ENCODE measurements around the gene CLCNKB. TPM values are rescaled to one million over a fixed set of nuclear protein-coding genes. Genes with fewer than 3 reads are reported as not detected.

CLCNKB gene
- 1 to 10 TPM; 3.7 to 4.2 TPM for total RNA-seq
- polyA plus RNA-seq (ENCODE audit: insufficient read depth, low read depth, low replicate concordance), result 2.3 TPM
- long read RNA-seq, donor 1, result 0 reads
- long read RNA-seq, donor 2, result 0 reads

DNA sequence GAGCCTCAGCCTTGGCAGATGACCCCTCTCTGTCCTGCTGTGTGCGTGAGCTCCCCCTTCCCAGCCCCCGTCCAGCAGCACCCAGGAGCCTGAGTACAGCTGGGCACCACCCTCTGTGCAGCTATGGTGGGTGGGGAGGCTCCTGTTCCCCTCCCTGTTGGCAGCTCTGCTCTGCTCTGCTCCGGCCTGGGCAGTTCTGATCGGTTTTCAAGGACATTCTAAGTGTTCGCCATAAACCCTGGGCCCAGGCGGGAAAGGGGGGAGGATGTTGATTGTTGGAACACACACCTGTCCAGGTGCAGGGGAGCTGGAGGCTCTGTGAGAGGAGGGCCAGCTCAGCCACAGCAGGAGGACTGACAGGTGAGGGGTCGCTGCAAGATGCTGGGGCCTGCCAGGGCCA is at the start of gene CLCNKB:
Gene CLCNKB (plus strand): TSS at position 262 of the 400 bp plus-strand sequence. CDS start 711 bp downstream, outside the sequence.
- no peak for TF ChIP-seq POLR2A (IDR thresholded peaks at IDR 0.05)
- TF ChIP-seq, protein P1, sequence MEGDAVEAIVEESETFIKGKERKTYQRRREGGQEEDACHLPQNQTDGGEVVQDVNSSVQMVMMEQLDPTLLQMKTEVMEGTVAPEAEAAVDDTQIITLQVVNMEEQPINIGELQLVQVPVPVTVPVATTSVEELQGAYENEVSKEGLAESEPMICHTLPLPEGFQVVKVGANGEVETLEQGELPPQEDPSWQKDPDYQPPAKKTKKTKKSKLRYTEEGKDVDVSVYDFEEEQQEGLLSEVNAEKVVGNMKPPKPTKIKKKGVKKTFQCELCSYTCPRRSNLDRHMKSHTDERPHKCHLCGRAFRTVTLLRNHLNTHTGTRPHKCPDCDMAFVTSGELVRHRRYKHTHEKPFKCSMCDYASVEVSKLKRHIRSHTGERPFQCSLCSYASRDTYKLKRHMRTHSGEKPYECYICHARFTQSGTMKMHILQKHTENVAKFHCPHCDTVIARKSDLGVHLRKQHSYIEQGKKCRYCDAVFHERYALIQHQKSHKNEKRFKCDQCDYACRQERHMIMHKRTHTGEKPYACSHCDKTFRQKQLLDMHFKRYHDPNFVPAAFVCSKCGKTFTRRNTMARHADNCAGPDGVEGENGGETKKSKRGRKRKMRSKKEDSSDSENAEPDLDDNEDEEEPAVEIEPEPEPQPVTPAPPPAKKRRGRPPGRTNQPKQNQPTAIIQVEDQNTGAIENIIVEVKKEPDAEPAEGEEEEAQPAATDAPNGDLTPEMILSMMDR (IDR thresholded peaks at IDR 0.05), result no peak
- intact Hi-C loops (cut with DNase I; ENCODE audit: low total_unique reads), result no loop called here
- 25 to 39% methylated on average over 5 to 7 of the region's 7 CpGs for WGBS, 2 donors
- no peaks in the 10 kb centered on the region for H3K36me3 ChIP-seq (ENCODE audit: low read depth, missing control alignments)
- peaks cover 8% of the 10 kb centered on the region for H3K4me1 ChIP-seq
- H3K27me3 ChIP-seq, result no peaks in the 10 kb centered on the region
- no peaks in the 10 kb centered on the region for H3K9me3 ChIP-seq
- DNase-seq, result peak; percentile 75
- H3K27ac ChIP-seq, result no peak within 1 kb of the TSS
- H3K4me3 ChIP-seq, result no peak within 1 kb of the TSS

DNA sequence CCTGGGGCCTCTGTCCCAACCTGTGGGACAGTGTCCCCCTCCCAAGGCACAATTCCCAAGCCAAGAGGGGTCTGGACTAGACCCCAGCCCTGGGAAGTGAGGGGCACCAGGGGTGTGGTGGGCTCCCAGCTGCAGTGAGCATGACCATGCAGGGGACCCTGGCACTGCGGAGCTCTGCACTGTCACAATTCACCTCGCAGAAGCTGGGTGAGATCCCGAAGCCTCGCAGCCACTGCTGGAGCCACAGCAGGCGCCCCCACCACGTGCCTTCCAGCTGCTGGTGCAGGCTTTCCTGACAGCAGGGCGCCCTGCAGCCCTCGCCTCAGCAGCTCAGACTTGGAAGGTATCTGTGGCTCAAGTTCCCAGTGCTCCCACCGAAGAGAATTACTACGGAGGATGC is 49.5 kb upstream of the CLCNKB start:
- Histone ChIP-seq H3K27ac (no peak overlapping the region), H3K27me3 (no peaks in the 10 kb centered on the region), H3K4me3 (no peak overlapping the region), H3K4me1 (no peaks in the 10 kb centered on the region), H3K36me3 (ENCODE audit: low read depth, missing control alignments) (no peaks in the 10 kb centered on the region), H3K9me3 (no peaks in the 10 kb centered on the region)
- intact Hi-C loops (cut with DNase I; ENCODE audit: low total_unique reads), result no loop called here
- TF ChIP-seq, protein P1 (IDR thresholded peaks at IDR 0.05), result no peak
- no peak for TF ChIP-seq POLR2A (IDR thresholded peaks at IDR 0.05)
- 91 to 92% methylated on average over 10 of the region's 10 CpGs for WGBS, 2 donors
- no peak for DNase-seq

DNA sequence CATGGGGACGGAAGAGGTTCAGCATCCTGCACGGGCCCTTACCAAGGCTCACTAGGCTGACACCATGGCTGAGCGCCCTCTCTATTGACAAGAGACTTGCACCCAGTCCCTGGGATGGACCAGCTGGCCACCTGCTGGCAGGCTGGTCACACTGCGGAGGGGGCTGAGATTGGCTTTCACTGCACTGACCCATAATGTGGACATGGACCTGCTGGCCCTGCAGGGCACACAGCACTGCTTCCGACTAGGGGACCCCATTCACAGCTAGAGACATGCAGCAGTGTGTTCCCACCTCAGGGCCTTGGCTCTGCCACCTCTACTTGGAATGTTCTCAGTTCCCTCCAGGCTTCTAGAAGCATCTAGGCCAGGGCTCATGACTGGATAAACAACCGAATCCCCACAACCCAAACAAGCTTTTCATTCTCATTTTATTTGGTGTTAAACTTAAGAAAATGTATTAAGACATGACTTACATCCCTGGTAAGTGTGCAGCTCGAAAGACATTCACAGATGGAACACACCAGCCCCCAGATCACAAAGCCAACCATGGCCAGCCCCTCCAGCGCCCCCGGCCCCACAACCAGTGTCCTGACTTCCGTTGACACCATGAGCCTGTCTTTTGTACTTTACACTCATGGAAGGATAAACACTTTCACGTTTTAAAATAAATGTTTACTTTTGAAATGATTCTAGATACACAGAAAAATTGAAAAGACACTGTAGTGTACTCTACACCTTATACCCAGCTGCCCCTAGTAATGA is 48.8 kb upstream of the CLCNKB start:
- no peaks in the 10 kb centered on the region for H3K27me3 ChIP-seq
- no peak overlapping the region for H3K27ac ChIP-seq
- peak; percentile 76 for DNase-seq
- intact Hi-C loops (cut with DNase I; ENCODE audit: low total_unique reads), result no loop called here
- 73 to 88% methylated on average over 10 to 11 of the region's 11 CpGs for WGBS, 2 donors
- no peaks in the 10 kb centered on the region for H3K9me3 ChIP-seq
- TF ChIP-seq, protein P1 (IDR thresholded peaks at IDR 0.05), result peak; percentile 72 to 80 (median 75)
- TF ChIP-seq POLR2A (IDR thresholded peaks at IDR 0.05), result no peak
- H3K36me3 ChIP-seq (ENCODE audit: low read depth, missing control alignments), result no peaks in the 10 kb centered on the region
- no peak overlapping the region for H3K4me3 ChIP-seq
- H3K4me1 ChIP-seq, result no peaks in the 10 kb centered on the region

DNA sequence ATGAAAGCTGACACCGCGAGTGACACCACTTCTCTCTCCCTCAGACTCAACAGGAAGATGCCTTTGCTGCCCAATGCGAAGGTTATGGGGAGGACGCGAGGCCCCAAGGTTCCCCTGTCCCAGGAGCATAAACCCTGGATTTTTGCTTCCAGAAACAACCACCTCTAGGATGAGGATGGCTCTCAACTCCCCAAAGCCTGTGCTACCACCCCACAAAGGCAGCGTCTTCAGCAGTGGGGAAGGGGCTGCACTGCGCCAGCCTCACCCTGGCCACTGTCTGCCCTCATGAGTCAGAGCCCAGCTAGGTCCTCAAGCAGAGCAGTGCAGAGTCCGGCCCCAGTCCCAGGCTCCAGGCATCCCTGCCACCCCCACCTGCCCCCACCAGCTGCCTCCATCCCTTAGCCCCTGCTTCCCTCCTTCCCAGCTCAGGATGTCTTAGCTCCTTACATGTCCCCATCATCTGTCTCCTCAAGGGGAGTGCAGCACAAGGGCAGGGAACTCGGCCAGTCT is 46.5 kb upstream of the CLCNKB start:
- H3K4me1 ChIP-seq, result no peaks in the 10 kb centered on the region
- H3K9me3 ChIP-seq, result no peaks in the 10 kb centered on the region
- TF ChIP-seq, protein P1 (IDR thresholded peaks at IDR 0.05), result no peak
- no peak for TF ChIP-seq POLR2A (IDR thresholded peaks at IDR 0.05)
- no peak overlapping the region for H3K4me3 ChIP-seq
- no peaks in the 10 kb centered on the region for H3K27me3 ChIP-seq
- H3K36me3 ChIP-seq (ENCODE audit: low read depth, missing control alignments), result no peaks in the 10 kb centered on the region
- no peak overlapping the region for H3K27ac ChIP-seq
- DNase-seq, result no peak
- intact Hi-C loops (cut with DNase I; ENCODE audit: low total_unique reads), result no loop called here
- 86 to 89% methylated on average over 2 to 7 of the region's 9 CpGs for WGBS, 2 donors

Measured in testis (tissue), 5 donors.